GM06990 (cell line): ENCODE data around the gene KRTAP10-2.
"Not testable (repeated sequence)": the region's sequence is repeated elsewhere in the genome, so short reads cannot be mapped to it uniquely, and the experiment has no call there.

Experiments
- DNase-seq: peaks from one replicate; pipeline ENCODE4 v3.0.0-alpha.2; 2011; ENCODE audit not compliant: insufficient read length; ENCODE audit errors: extremely low read depth
- H3K27me3 ChIP-seq: replicated peaks from 2 replicates; pipeline ENCODE4 v1.6.0; 2011; ENCODE audit warnings: low read length; ENCODE audit not compliant: control insufficient read depth, insufficient read depth
- H3K36me3 ChIP-seq: 2 replicates; pipeline ENCODE4 v1.5.1; 2011; ENCODE audit warnings: low read length; ENCODE audit not compliant: control insufficient read depth, insufficient read depth
- H3K4me3 ChIP-seq: replicated peaks from 2 replicates; pipeline ENCODE4 v1.5.1; 2011; ENCODE audit warnings: low read depth, mild to moderate bottlenecking, control low read depth, low read length
- CTCF ChIP-seq: IDR thresholded peaks from 2 replicates; pipeline ENCODE4 v1.5.1; 2011; ENCODE audit warnings: low read length, control low read depth, mild to moderate bottlenecking, inconsistent platforms; ENCODE audit not compliant: insufficient read depth, poor library complexity, severe bottlenecking

KRTAP10-2 gene

GRCh38 chr21:44595524-44595923 is 44.2 kb upstream of the KRTAP10-2 start:
- no peak for DNase-seq
- Histone ChIP-seq H3K4me3 (no peak overlapping the region), H3K36me3 (no peaks in the 10 kb centered on the region), H3K27me3 (no peaks in the 10 kb centered on the region)
- no peak for TF ChIP-seq CTCF

GRCh38 chr21:44594406-44594916 is 43.2 kb upstream of the KRTAP10-2 start:
- no peak for TF ChIP-seq CTCF
- H3K4me3 ChIP-seq = no peak overlapping the region
- DNase-seq = no peak
- H3K36me3 ChIP-seq = no peaks in the 10 kb centered on the region
- no peaks in the 10 kb centered on the region for H3K27me3 ChIP-seq

- no peak for DNase-seq
- no peaks in the 10 kb centered on the region for H3K27me3 ChIP-seq
- no peak overlapping the region for H3K4me3 ChIP-seq
- TF ChIP-seq CTCF = no peak
- no peaks in the 10 kb centered on the region for H3K36me3 ChIP-seq
Measured at GRCh38 chr21:44593598-44594405, 42.5 kb upstream of the KRTAP10-2 start.

GRCh38 chr21:44592446-44593311 is 41.4 kb upstream of the KRTAP10-2 start, which contains the start of gene KRTAP10-6:
Gene KRTAP10-6, minus strand, starts transcription at chr21:44592505. Its CDS starts 21 bp downstream, at chr21:44592484.
- no peak for DNase-seq
- Histone ChIP-seq H3K4me3 (no peak within 1 kb of the TSS), H3K27me3 (no peaks in the 10 kb centered on the region), H3K36me3 (no peaks in the 10 kb centered on the region)
- no peak for TF ChIP-seq CTCF

GRCh38 chr21:44591801-44592130 is 40.5 kb upstream of the KRTAP10-2 start:
- H3K27me3 ChIP-seq, DNase-seq, H3K4me3 ChIP-seq: not testable (repeated sequence)

GRCh38 chr21:44590897-44591800 is 39.8 kb upstream of the KRTAP10-2 start:
- not testable (repeated sequence) for H3K27me3 ChIP-seq, H3K36me3 ChIP-seq, H3K4me3 ChIP-seq, DNase-seq

More at GRCh38 chr21:44591801-44592130, 40.5 kb upstream of the KRTAP10-2 start:
- H3K36me3 ChIP-seq = not testable (repeated sequence)
